H1 (cell line): ENCODE data around the gene ST6GALNAC3. TPM values are rescaled to one million over a fixed set of nuclear protein-coding genes. Genes with fewer than 3 reads are reported as not detected.

Experiments used
- CTCF ChIA-PET: fragments of 300-600 bp; sonication (Branson Sonifier 250); formaldehyde crosslinking; loops from one replicate; lab custom pipeline; 2021; ENCODE audit not compliant: partially characterized antibody; lab: Charles Lee
- POLR2A ChIA-PET: fragments of 300-600 bp; sonication (Branson Sonifier 250); formaldehyde crosslinking; loops from one replicate; lab custom pipeline; 2021; ENCODE audit warnings: inconsistent platforms; ENCODE audit not compliant: partially characterized antibody; lab: Charles Lee
- DNase-seq, 2 experiments: peaks; one replicate each; pipeline versions ENCODE4 v3.0.0 to v3.0.0-alpha.2; 2010 to 2022; ENCODE audit warnings: low spot score in 2 of 2, low read depth in 1 of 2, mixed read lengths in 1 of 2
- FAIRE-seq: peaks from 2 replicates; lab custom pipeline; 2011; peaks lifted over from hg19 to GRCh38; lab: Jason Lieb, UNC
- H2AFZ ChIP-seq: 2 replicates; pipeline ENCODE4 v1.8.1; 2012; ENCODE audit warnings: low read length, inconsistent platforms
- H2AK5ac ChIP-seq: 2 replicates; pipeline ENCODE4 v1.6.1; 2013; ENCODE audit warnings: low read depth, low read length
- H2BK120ac ChIP-seq: replicated peaks from 2 replicates; pipeline ENCODE3; 2013; ENCODE audit warnings: low read depth, low read length, inconsistent platforms
- H2BK12ac ChIP-seq: 2 replicates; pipeline ENCODE4 v1.6.1; 2013; ENCODE audit warnings: low read depth, low read length
- H2BK15ac ChIP-seq: 2 replicates; pipeline ENCODE4 v1.6.1; 2013; ENCODE audit warnings: low read length
- H2BK20ac ChIP-seq: 2 replicates; pipeline ENCODE4 v1.6.1; 2013; ENCODE audit warnings: low read length
- H2BK5ac ChIP-seq: 2 replicates; pipeline ENCODE4 v1.6.1; 2013; ENCODE audit warnings: low read depth, low read length
- H3K14ac ChIP-seq: 2 replicates; pipeline ENCODE4 v1.6.1; 2013; ENCODE audit warnings: inconsistent platforms; ENCODE audit not compliant: insufficient read length
- H3K18ac ChIP-seq: 2 replicates; pipeline ENCODE4 v1.6.1; 2013; ENCODE audit warnings: low read length; ENCODE audit errors: extremely low read depth
- H3K23ac ChIP-seq: 2 replicates; pipeline ENCODE4 v1.6.1; 2013; ENCODE audit warnings: inconsistent platforms; ENCODE audit not compliant: insufficient read length
- H3K23me2 ChIP-seq: 2 replicates; pipeline ENCODE4 v1.6.1; 2013; ENCODE audit warnings: low read depth, low read length
- H3K27ac ChIP-seq: 2 replicates; pipeline ENCODE4 v1.6.1; 2011; ENCODE audit warnings: low read depth, low read length, inconsistent platforms
- H3K27me3 ChIP-seq, 4 experiments: replicated peaks in 1 of 4; 1 replicate in 1 of 4; 2 replicates in 3 of 4; pipeline versions ENCODE4 v1.6.1 to v1.8.1; 2011 to 2013; ENCODE audit warnings: low read length in 3 of 4, mild to moderate bottlenecking in 3 of 4, inconsistent platforms in 2 of 4, mixed read lengths in 2 of 4, moderate library complexity in 1 of 4; ENCODE audit not compliant: control insufficient read depth in 3 of 4, insufficient read depth in 3 of 4; ENCODE audit errors: extremely low read depth in 1 of 4
- H3K36me3 ChIP-seq, 4 experiments: 2 replicates each; pipeline versions ENCODE4 v1.6.1 to v1.8.1; 2011 to 2013; ENCODE audit warnings: mild to moderate bottlenecking in 4 of 4, low read length in 3 of 4, moderate library complexity in 2 of 4, control low read depth in 1 of 4, inconsistent platforms in 1 of 4; ENCODE audit not compliant: insufficient read depth in 4 of 4, control insufficient read depth in 2 of 4
- H3K4ac ChIP-seq: replicated peaks from 2 replicates; pipeline ENCODE3; 2013; ENCODE audit warnings: low read length, low read depth, mixed read lengths, inconsistent platforms; ENCODE audit not compliant: insufficient read length
- H3K4me1 ChIP-seq, 4 experiments: replicated peaks in 1 of 4; 1 replicate in 1 of 4; 2 replicates in 3 of 4; pipeline versions ENCODE4 v1.6.1 to v1.8.1; 2011 to 2013; ENCODE audit warnings: low read length in 3 of 4, inconsistent platforms in 2 of 4, mixed read lengths in 1 of 4; ENCODE audit not compliant: insufficient read depth in 4 of 4, control insufficient read depth in 3 of 4
- H3K4me2 ChIP-seq, 2 experiments: 2 replicates each; pipeline versions ENCODE4 v1.6.1 to v1.8.1; 2011 to 2013; ENCODE audit warnings: low read depth in 2 of 2, low read length in 2 of 2, control low read depth in 1 of 2, inconsistent platforms in 1 of 2, mild to moderate bottlenecking in 1 of 2; ENCODE audit not compliant: insufficient read depth in 1 of 2
- H3K4me3 ChIP-seq, 4 experiments: fragments of 200-600, 300-600 bp in 1 of 4; sonication (generic), shearing (Covaris generic), sonication (Bioruptor Twin) in 1 of 4; 2 replicates each; pipeline versions ENCODE4 v1.5.1 to v1.8.1; 2011 to 2016; ENCODE audit warnings: low read length in 4 of 4, low read depth in 3 of 4, control low read depth in 2 of 4, inconsistent platforms in 2 of 4, mild to moderate bottlenecking in 2 of 4, mixed read lengths in 1 of 4, moderate library complexity in 1 of 4; ENCODE audit not compliant: insufficient read depth in 2 of 4; ENCODE audit errors: extremely low read depth in 1 of 4
- H3K56ac ChIP-seq: replicated peaks from 2 replicates; pipeline ENCODE3; 2013; ENCODE audit warnings: low read depth, mild to moderate bottlenecking, mixed read lengths, low read length, inconsistent platforms; ENCODE audit not compliant: insufficient read length
- H3K79me1 ChIP-seq: 2 replicates; pipeline ENCODE4 v1.6.1; 2013; ENCODE audit warnings: low read depth, low read length, control low read depth
- H3K79me2 ChIP-seq, 2 experiments: 2 replicates each; pipeline versions ENCODE4 v1.6.1 to v1.8.1; 2012 to 2013; ENCODE audit warnings: low read length in 2 of 2, mild to moderate bottlenecking in 2 of 2, inconsistent platforms in 1 of 2; ENCODE audit not compliant: insufficient read depth in 2 of 2, control insufficient read depth in 1 of 2
- H3K9ac ChIP-seq, 4 experiments: replicated peaks in 1 of 4; 1 replicate in 1 of 4; 2 replicates in 3 of 4; pipeline versions ENCODE4 v1.6.1 to v1.8.1; 2011 to 2013; ENCODE audit warnings: low read depth in 3 of 4, low read length in 3 of 4, control low read depth in 2 of 4, mild to moderate bottlenecking in 2 of 4, moderate library complexity in 2 of 4, inconsistent platforms in 1 of 4; ENCODE audit errors: extremely low read depth in 1 of 4
- H3K9me3 ChIP-seq, 2 experiments: 2 replicates each; pipeline versions ENCODE4 v1.6.1 to v1.8.1; 2012 to 2013; ENCODE audit warnings: mild to moderate bottlenecking in 2 of 2, moderate library complexity in 2 of 2, control low read depth in 1 of 2, inconsistent platforms in 1 of 2, low read depth in 1 of 2, low read length in 1 of 2, mixed read lengths in 1 of 2; ENCODE audit not compliant: insufficient read depth in 2 of 2
- H4K20me1 ChIP-seq, 2 experiments: replicated peaks in 1 of 2; 2 replicates each; pipeline versions ENCODE3 to v1.8.1; 2011 to 2013; ENCODE audit warnings: inconsistent platforms in 2 of 2, low read length in 2 of 2, mild to moderate bottlenecking in 1 of 2; ENCODE audit not compliant: insufficient read depth in 2 of 2, control insufficient read depth in 1 of 2
- H4K5ac ChIP-seq: 2 replicates; pipeline ENCODE4 v1.6.1; 2013; ENCODE audit warnings: low read length, low read depth, mixed read lengths, inconsistent platforms; ENCODE audit not compliant: insufficient read length
- H4K8ac ChIP-seq: 2 replicates; pipeline ENCODE4 v1.8.0; 2013; ENCODE audit warnings: mild to moderate bottlenecking, moderate library complexity, low read length, inconsistent platforms; ENCODE audit not compliant: insufficient read depth; ENCODE audit errors: extremely low read depth
- H4K91ac ChIP-seq: replicated peaks from 2 replicates; pipeline ENCODE3; 2013; ENCODE audit warnings: low read length, mixed read lengths, inconsistent platforms; ENCODE audit not compliant: insufficient read length
- JUN ChIP-seq: IDR thresholded peaks from 2 replicates; pipeline ENCODE4 v1.6.1; 2011; ENCODE audit warnings: low read depth, mild to moderate bottlenecking, improper control_type of control experiment, low read length
- NRF1 ChIP-seq: IDR thresholded peaks from 2 replicates; pipeline ENCODE4 v1.6.1; 2011; ENCODE audit warnings: mild to moderate bottlenecking, low read depth, low read length, improper control_type of control experiment
- PHF8 ChIP-seq: fragments of 200-600 bp; sonication (generic); conservative IDR thresholded peaks from 2 replicates; pipeline ENCODE4 v1.7.1; 2012; ENCODE audit warnings: low read depth, mild to moderate bottlenecking, inconsistent platforms, low read length, moderate library complexity
- POLR2AphosphoS5 ChIP-seq: IDR thresholded peaks from 2 replicates; pipeline ENCODE4 v1.6.1; 2011; ENCODE audit warnings: low read depth, low read length
- RFX5 ChIP-seq: IDR thresholded peaks from 2 replicates; pipeline ENCODE4 v1.6.1; 2011; ENCODE audit warnings: low read depth, low read length, improper control_type of control experiment, borderline replicate concordance
- WGBS, 2 experiments: shearing (Covaris generic) in 1 of 2; methylation state at CpG; one replicate each; pipeline versions ENCODE4 v1.1.6 to v1.1.7; 2013 to 2015; ENCODE audit warnings: low lambda C conversion rate in 2 of 2, mixed read lengths in 2 of 2, inconsistent platforms in 1 of 2, low coverage in 1 of 2, missing lambda C conversion rate in 1 of 2; ENCODE audit not compliant: insufficient replicate concordance in 2 of 2, insufficient coverage in 1 of 2, insufficient read length in 1 of 2; ENCODE audit errors: extremely low coverage in 1 of 2, missing lambda C conversion rate in 1 of 2; 5-methylcytosine and 5-hydroxymethylcytosine counted together
- polyA plus RNA-seq, 7 experiments: library from polyadenylated mRNA; depleted of rRNA in 3 of 7; stranded (reverse) in 5 of 7; unstranded in 2 of 7; fragments of >200 nt in 5 of 7; fragments of 200-250 nt in 2 of 7; gene quantifications; 1 replicate in 5 of 7; 2 replicates in 1 of 7; 4 replicates in 1 of 7; pipeline versions ENCODE4 v1.2.1 to v1.2.3, GENCODE V29; 2011 to 2013; ENCODE audit warnings: missing spikeins in 2 of 7, mixed read lengths in 2 of 7
- total RNA-seq: library from RNA; stranded (reverse); fragmentation: NEBNext Ultra II Directional; extraction: Animal tissue kit (Norgen Biotek cat#: 25700); gene quantifications from 2 replicates; pipeline ENCODE4 v1.2.1, GENCODE V29; 2021

Gene ST6GALNAC3
- total and polyA plus RNA-seq, 2 of the 8 experiments (the other 6 are each of a cell fraction or from before 2014, with no cell fraction given): 4.9 to 19.0 TPM

- no peaks in the 10 kb centered on the region for H3K36me3 ChIP-seq
- no peak overlapping the region for H4K91ac ChIP-seq
- H2BK15ac ChIP-seq: no peak overlapping the region
- no peaks in the 10 kb centered on the region for H3K79me2 ChIP-seq
- H3K56ac ChIP-seq: no peak overlapping the region
- H3K4ac ChIP-seq: no peak overlapping the region
- H3K4me2 ChIP-seq: no peak overlapping the region
- peaks cover 0 to 7% (median 2%) of the 10 kb centered on the region in 4 experiments; a peak in 1 of 7 replicates for H3K4me1 ChIP-seq
- H4K5ac ChIP-seq: no peak overlapping the region
- H4K8ac ChIP-seq: no peak overlapping the region
- no peak for FAIRE-seq
- H3K4me3 ChIP-seq: no peak overlapping the region
- no peak overlapping the region for H2BK5ac ChIP-seq
- H3K9ac ChIP-seq: no peak overlapping the region
- H3K79me1 ChIP-seq: no peaks in the 10 kb centered on the region
- no peak overlapping the region for H3K27ac ChIP-seq
- no peak overlapping the region for H2BK120ac ChIP-seq
- H3K23ac ChIP-seq: no peak overlapping the region
- no peak overlapping the region for H3K14ac ChIP-seq
- no peak overlapping the region for H2AFZ ChIP-seq
- POLR2A ChIA-PET: no interaction called here
- no peak for DNase-seq
- no peak overlapping the region for H2BK20ac ChIP-seq
- H2BK12ac ChIP-seq: no peak overlapping the region
- H3K18ac ChIP-seq: no peak overlapping the region
- CTCF ChIA-PET: interaction anchor here (0.7 to 1.1 kb wide), 2 partner anchors 9 to 35 kb away, joined by 3 to 5 read pairs; no protein-coding TSS in a partner anchor
- WGBS, 2 experiments: 97% methylated on average over 5 of the region's 5 CpGs; no CpG with 5 or more reads in 1 of the 2 experiments
- H3K9me3 ChIP-seq: no peaks in the 10 kb centered on the region
- H4K20me1 ChIP-seq: no peaks in the 10 kb centered on the region
- H3K23me2 ChIP-seq: no peaks in the 10 kb centered on the region
- H3K27me3 ChIP-seq: no peaks in the 10 kb centered on the region
- no peak overlapping the region for H2AK5ac ChIP-seq
- TF ChIP-seq NRF1 (no peak), PHF8 (no peak), JUN (no peak), RFX5 (no peak), POLR2AphosphoS5 (no peak)
Measured at GRCh38 chr1:76352741-76353435, 278.3 kb downstream of the ST6GALNAC3 start.
